NCI-H1436 (cell line): ENCODE results near the gene TEX22.

Experiments
- DNase-seq: peaks from one replicate; lab custom pipeline; 2025; lab: John Stamatoyannopoulos, UW

Gene TEX22

GRCh38 chr14:105384605-105385321 is 13.6 kb upstream of the TEX22 start:
- no peak for DNase-seq

- DNase-seq = no peak
Observed at GRCh38 chr14:105385322-105385637, 13.1 kb upstream of the TEX22 start.

GRCh38 chr14:105385698-105386365 is 12.5 kb upstream of the TEX22 start:
- no peak for DNase-seq

- no peak for DNase-seq
Observed at GRCh38 chr14:105386581-105387529, 11.5 kb upstream of the TEX22 start.

- no peak for DNase-seq
Observed at GRCh38 chr14:105387530-105387922, 10.8 kb upstream of the TEX22 start.

- DNase-seq = no peak
Observed at GRCh38 chr14:105388110-105388951, 10.0 kb upstream of the TEX22 start.

- DNase-seq = no peak
Observed at GRCh38 chr14:105388976-105389375, 9.4 kb upstream of the TEX22 start.

- DNase-seq = no peak
Observed at GRCh38 chr14:105389534-105389933, 8.8 kb upstream of the TEX22 start.

- DNase-seq = no peak
Observed at GRCh38 chr14:105389976-105390848, 8.1 kb upstream of the TEX22 start.

GRCh38 chr14:105390849-105391500 is 7.4 kb upstream of the TEX22 start:
- DNase-seq = no peak

GRCh38 chr14:105391541-105391940 is 6.8 kb upstream of the TEX22 start:
- DNase-seq = no peak

GRCh38 chr14:105392131-105393090 is 5.9 kb upstream of the TEX22 start:
- DNase-seq = no peak

GRCh38 chr14:105393151-105393550 is 5.2 kb upstream of the TEX22 start:
- DNase-seq = no peak

- no peak for DNase-seq
Observed at GRCh38 chr14:105394714-105395537, 3.4 kb upstream of the TEX22 start.

- no peak for DNase-seq
Observed at GRCh38 chr14:105395538-105395854, 2.8 kb upstream of the TEX22 start.

- DNase-seq = no peak
Observed at GRCh38 chr14:105397350-105397931, 897 bp upstream of the TEX22 start.

GRCh38 chr14:105398726-105399465 is 558 bp downstream of the TEX22 start:
- peak; percentile 63 for DNase-seq

GRCh38 chr14:105399466-105399775 is 1.1 kb downstream of the TEX22 start:
- no peak for DNase-seq
